Gastroesophageal sphincter (tissue), 3 donors: ENCODE results near the gene SELENBP1.

ENCODE experiments used
- CTCF ChIP-seq, 4 experiments: fragments of 200-600 bp in 2 of 4; fragments of 450-650 bp in 2 of 4; sonication (generic) in 1 of 4; IDR thresholded peaks; one replicate each; pipeline ENCODE4 v1.5.1; 2017 to 2019; ENCODE audit warnings: antibody characterized with exemption in 4 of 4, mild to moderate bottlenecking in 2 of 4, moderate library complexity in 2 of 4
- EP300 ChIP-seq: sonication (generic); formaldehyde crosslinking; IDR thresholded peaks from one replicate; pipeline ENCODE4 v1.6.1; 2017; ENCODE audit warnings: antibody characterized with exemption, mild to moderate bottlenecking

DNA sequence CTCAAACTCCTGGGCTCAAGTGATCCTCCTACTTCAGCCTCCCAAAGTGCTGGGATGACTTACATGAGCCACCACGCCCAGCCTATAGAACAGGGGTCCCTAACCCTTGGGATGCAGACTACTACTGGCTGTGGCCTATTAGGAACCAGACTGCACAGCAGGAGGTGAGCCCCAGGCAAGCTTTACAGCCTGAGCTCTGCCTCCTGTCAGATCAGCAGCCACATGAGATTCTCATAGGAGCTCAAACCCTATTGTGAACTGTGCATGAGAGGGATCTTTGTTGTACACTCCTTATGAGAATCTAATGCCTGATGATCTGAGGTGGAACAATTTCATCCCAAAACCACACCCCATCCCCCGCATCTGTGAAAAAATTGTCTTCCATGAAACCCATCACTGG lies 13.5 kb upstream of the SELENBP1 start:
- TF ChIP-seq CTCF (IDR thresholded peaks at IDR 0.05): no peak
- no peak for TF ChIP-seq EP300
